ENCODE measurements around the gene USP53.

GRCh38 chr4:119329835-119330620, 117.5 kb downstream of the USP53 start:
- TF ChIP-seq EZH2 (IDR thresholded peaks at IDR 0.05; ENCODE audit: borderline replicate concordance) (no peak), CTCF (IDR thresholded peaks at IDR 0.05; ENCODE audit: poor library complexity) (no peak), EZH2phosphoT487 (IDR thresholded peaks at IDR 0.05; ENCODE audit: low read depth, severe bottlenecking, unreplicated experiment) (no peak)

Data from hepatocyte (in vitro differentiated cells).